ENCODE measurements around the gene PFKFB2. TPM values are rescaled to one million over a fixed set of nuclear protein-coding genes. Genes with fewer than 3 reads are reported as not detected.
A peak's percentile ranks its signal among the peaks of the same experiment; 100 is the strongest.

The PFKFB2 gene
- polyA plus RNA-seq, 2 of the 4 experiments (the other 2 are of a cell fraction) = 7.4 to 8.4 TPM

- no peak overlapping the region for H3K4me3 ChIP-seq
- H3K9me3 ChIP-seq = no peaks in the 10 kb centered on the region
- FAIRE-seq = no peak
- 9% methylated on average over 2 of the region's 2 CpGs for WGBS (ENCODE audit: missing lambda C conversion rate)
- peak in 1 of 2 experiments; percentile 30 for DNase-seq (ENCODE audit: low read depth in 1 of 2, low spot score in 1 of 2)
- TF ChIP-seq GATA3 (IDR thresholded peaks at IDR 0.05; ENCODE audit: borderline replicate concordance) (peak; percentile 49; the same call in 1 of the 2 replicates), HOXB5 (CRISPR knock-in tag; IDR thresholded peaks at IDR 0.05) (no peak)
- ATAC-seq = peak in 1 of 2 experiments; percentile 69; a peak in 3 of 6 replicates
- H3K27ac ChIP-seq = peak overlapping the region in 1 of 2 experiments; percentile 55; a peak in 2 of 6 replicates
- ChIA-PET CTCF (interaction anchor here (0.6 to 1.4 kb wide), 3 partner anchors 38 to 316 kb away, joined by 3 to 4 read pairs (median 4); no protein-coding TSS in a partner anchor), POLR2A (no interaction called here)
- H3K4me1 ChIP-seq = peaks cover 31% of the 10 kb centered on the region
- H3K4me2 ChIP-seq = peak overlapping the region; percentile 34
Measured at GRCh38 chr1:207088161-207088560, 35.1 kb downstream of the PFKFB2 start.

DNA sequence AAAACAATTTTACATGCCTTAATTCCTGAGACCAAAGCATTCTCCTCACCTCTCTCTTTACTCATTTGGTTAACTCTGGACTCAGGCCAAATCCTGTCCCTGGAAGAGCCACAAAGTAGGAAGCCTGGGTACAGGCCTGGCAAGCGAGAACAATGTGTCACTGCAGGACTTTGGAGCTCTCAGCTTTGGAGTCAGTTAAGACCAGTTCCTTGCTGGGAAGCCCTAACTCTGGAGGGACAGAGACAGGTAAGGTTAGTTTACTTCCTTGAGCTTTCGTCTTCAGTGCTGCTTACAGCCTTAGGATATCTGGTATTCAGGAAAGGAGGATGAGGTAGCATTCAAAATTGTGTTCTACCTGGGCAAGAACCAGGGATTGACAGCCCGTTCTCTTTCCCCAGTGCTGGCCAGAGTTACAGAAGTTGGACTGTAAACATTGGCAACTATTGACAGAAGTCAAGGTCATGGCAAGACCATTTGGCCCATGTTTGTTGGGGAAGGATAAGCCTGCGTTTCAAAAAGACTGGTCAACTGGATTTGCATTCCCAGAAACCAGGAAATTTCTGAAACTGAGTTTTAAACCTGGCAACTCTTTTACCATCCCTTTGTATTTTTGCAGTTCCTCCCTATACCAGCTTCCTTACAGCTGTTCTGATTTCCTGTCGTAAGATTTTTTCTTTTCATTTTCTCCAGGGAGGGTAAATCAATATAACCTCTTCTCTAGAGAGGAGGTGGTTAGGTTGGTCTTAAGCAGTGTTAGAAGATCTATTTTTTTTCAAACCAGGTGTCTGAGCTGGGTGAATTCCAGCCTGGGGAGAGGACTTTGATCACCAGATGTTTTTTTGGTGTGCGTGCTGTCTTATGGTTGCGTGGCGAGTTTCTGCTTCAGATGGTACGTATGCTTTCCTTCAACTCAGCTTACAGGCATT lies 35.9 kb downstream of the PFKFB2 start, which contains the start of gene C4BPB:
Gene C4BPB (plus strand): TSS at position 160 of the 926 bp plus-strand sequence. CDS start 672 bp downstream, at position 832.
- TF ChIP-seq, protein P1, sequence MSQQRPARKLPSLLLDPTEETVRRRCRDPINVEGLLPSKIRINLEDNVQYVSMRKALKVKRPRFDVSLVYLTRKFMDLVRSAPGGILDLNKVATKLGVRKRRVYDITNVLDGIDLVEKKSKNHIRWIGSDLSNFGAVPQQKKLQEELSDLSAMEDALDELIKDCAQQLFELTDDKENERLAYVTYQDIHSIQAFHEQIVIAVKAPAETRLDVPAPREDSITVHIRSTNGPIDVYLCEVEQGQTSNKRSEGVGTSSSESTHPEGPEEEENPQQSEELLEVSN (IDR thresholded peaks at IDR 0.05; ENCODE audit: borderline replicate concordance, low read depth) = no peak
- TF ChIP-seq MYC (IDR thresholded peaks at IDR 0.05; ENCODE audit: borderline replicate concordance, low read length) (no peak), HOXA7 (CRISPR knock-in tag; IDR thresholded peaks at IDR 0.05) (no peak), MAFK (IDR thresholded peaks at IDR 0.05; ENCODE audit: partially characterized antibody) (no peak), HDAC2 (IDR thresholded peaks at IDR 0.05) (no peak), CHD4 (IDR thresholded peaks at IDR 0.05; ENCODE audit: borderline replicate concordance) (no peak), SMC3 (IDR thresholded peaks at IDR 0.05) (no peak), PBX3 (IDR thresholded peaks at IDR 0.05) (no peak), CHD2 (IDR thresholded peaks at IDR 0.05; ENCODE audit: low read length, partially characterized antibody) (no peak), SREBF2 (IDR thresholded peaks at IDR 0.05) (no peak), HOXB13 (CRISPR knock-in tag; IDR thresholded peaks at IDR 0.05; ENCODE audit: low read depth) (no peak), BHLHE40 (IDR thresholded peaks at IDR 0.05; ENCODE audit: low read depth, low read length) (no peak), POLR2A (IDR thresholded peaks at IDR 0.05; ENCODE audit: low read length) (no peak), NR3C1 (IDR thresholded peaks at IDR 0.05) (no peak), HOXB5 (CRISPR knock-in tag; IDR thresholded peaks at IDR 0.05) (no peak)
- TF ChIP-seq, protein P2, sequence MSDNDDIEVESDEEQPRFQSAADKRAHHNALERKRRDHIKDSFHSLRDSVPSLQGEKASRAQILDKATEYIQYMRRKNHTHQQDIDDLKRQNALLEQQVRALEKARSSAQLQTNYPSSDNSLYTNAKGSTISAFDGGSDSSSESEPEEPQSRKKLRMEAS (IDR thresholded peaks at IDR 0.05) = no peak
- TF ChIP-seq, protein P3, sequence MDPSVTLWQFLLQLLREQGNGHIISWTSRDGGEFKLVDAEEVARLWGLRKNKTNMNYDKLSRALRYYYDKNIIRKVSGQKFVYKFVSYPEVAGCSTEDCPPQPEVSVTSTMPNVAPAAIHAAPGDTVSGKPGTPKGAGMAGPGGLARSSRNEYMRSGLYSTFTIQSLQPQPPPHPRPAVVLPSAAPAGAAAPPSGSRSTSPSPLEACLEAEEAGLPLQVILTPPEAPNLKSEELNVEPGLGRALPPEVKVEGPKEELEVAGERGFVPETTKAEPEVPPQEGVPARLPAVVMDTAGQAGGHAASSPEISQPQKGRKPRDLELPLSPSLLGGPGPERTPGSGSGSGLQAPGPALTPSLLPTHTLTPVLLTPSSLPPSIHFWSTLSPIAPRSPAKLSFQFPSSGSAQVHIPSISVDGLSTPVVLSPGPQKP (IDR thresholded peaks at IDR 0.05; ENCODE audit: low read depth, low read length) = no peak
- TF ChIP-seq, protein P4, sequence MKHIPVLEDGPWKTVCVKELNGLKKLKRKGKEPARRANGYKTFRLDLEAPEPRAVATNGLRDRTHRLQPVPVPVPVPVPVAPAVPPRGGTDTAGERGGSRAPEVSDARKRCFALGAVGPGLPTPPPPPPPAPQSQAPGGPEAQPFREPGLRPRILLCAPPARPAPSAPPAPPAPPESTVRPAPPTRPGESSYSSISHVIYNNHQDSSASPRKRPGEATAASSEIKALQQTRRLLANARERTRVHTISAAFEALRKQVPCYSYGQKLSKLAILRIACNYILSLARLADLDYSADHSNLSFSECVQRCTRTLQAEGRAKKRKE (CRISPR knock-in tag; IDR thresholded peaks at IDR 0.05; ENCODE audit: low read depth) = no peak
- Histone ChIP-seq H3K9me3 (no peaks in the 10 kb centered on the region), H3K27ac (peak within 1 kb of the TSS; percentile 11 to 55; a peak in 4 of 6 replicates), H3K4me3 (no peak within 1 kb of the TSS), H3K4me1 (peaks cover 31% of the 10 kb centered on the region), H3K4me2 (peak within 1 kb of the TSS; percentile 34)
- ChIA-PET POLR2A (no interaction called here), CTCF (interaction anchor here (0.6 to 1.9 kb wide), 5 partner anchors 39 to 410 kb away, joined by 3 to 5 read pairs (median 4); no protein-coding TSS in a partner anchor)
- ATAC-seq = peak; percentile 20 to 31; a peak in 3 of 6 replicates
- 80% methylated on average over 9 of the region's 9 CpGs for WGBS (ENCODE audit: missing lambda C conversion rate)
- no peak for FAIRE-seq
- DNase-seq (ENCODE audit: low read depth in 1 of 2, low spot score in 1 of 2) = peak in 1 of 2 experiments; percentile 29

Measured in A549 (cell line).